ENCODE measurements around the gene SLC13A3. TPM values are rescaled to one million over a fixed set of nuclear protein-coding genes. Genes with fewer than 3 reads are reported as not detected.

SLC13A3 gene
- total RNA-seq, 1 experiment from 2014 or later = 9.1 TPM

- no peaks in the 10 kb centered on the region for H3K9me3 ChIP-seq (ENCODE audit: insufficient read depth, low read depth)
- no peaks in the 10 kb centered on the region for H3K9me2 ChIP-seq (ENCODE audit: insufficient read depth)
- DNase-seq = no peak
- CTCF ChIA-PET = no interaction called here
- H3K27ac ChIP-seq = no peak overlapping the region
- no peaks in the 10 kb centered on the region for H3F3A ChIP-seq (ENCODE audit: insufficient read depth, low read depth)
- no peak overlapping the region for H3K4me3 ChIP-seq
- peaks cover 62% of the 10 kb centered on the region for H3K27me3 ChIP-seq (ENCODE audit: insufficient read depth, low read depth)
- intact Hi-C loops (cut with micrococcal nuclease; ENCODE audit: unreplicated experiment) = no loop called here
- BruUV-seq (replicated peaks) = no TSS peak
- no peaks in the 10 kb centered on the region for H4K20me1 ChIP-seq (ENCODE audit: insufficient read depth)
- no peaks in the 10 kb centered on the region for H3K79me2 ChIP-seq (ENCODE audit: low read depth)
- no peak overlapping the region for H2AFZ ChIP-seq
- TF ChIP-seq EZH2 (IDR thresholded peaks at IDR 0.05; ENCODE audit: low read depth) (no peak), CTCF (conservative IDR thresholded peaks at IDR 0.05) (no peak)
- H3K4me1 ChIP-seq (replicated peaks; ENCODE audit: insufficient read depth) = no peaks in the 10 kb centered on the region
- no peak overlapping the region for H3K4me2 ChIP-seq
- POLR2A ChIA-PET (ENCODE audit: unreplicated experiment) = no interaction called here
- H3K36me3 ChIP-seq (ENCODE audit: low read depth) = no peaks in the 10 kb centered on the region
Observed at GRCh38 chr20:46547995-46548394, 103.3 kb downstream of the SLC13A3 start.

GRCh38 chr20:46546936-46547335 is 104.3 kb downstream of the SLC13A3 start:
- H4K20me1 ChIP-seq (ENCODE audit: insufficient read depth) = no peaks in the 10 kb centered on the region
- H3K9me2 ChIP-seq (ENCODE audit: insufficient read depth) = no peaks in the 10 kb centered on the region
- H3K4me2 ChIP-seq = no peak overlapping the region
- no peaks in the 10 kb centered on the region for H3K9me3 ChIP-seq (ENCODE audit: insufficient read depth, low read depth)
- no peaks in the 10 kb centered on the region for H3F3A ChIP-seq (ENCODE audit: insufficient read depth, low read depth)
- H3K27ac ChIP-seq = no peak overlapping the region
- no peak overlapping the region for H2AFZ ChIP-seq
- no peak for TF ChIP-seq CTCF (conservative IDR thresholded peaks at IDR 0.05)
- TF ChIP-seq EZH2 (IDR thresholded peaks at IDR 0.05; ENCODE audit: low read depth) = no peak
- peaks cover 73% of the 10 kb centered on the region for H3K27me3 ChIP-seq (ENCODE audit: insufficient read depth, low read depth)
- ChIA-PET CTCF (no interaction called here), POLR2A (ENCODE audit: unreplicated experiment) (no interaction called here)
- intact Hi-C loops (cut with micrococcal nuclease; ENCODE audit: unreplicated experiment) = no loop called here
- no peaks in the 10 kb centered on the region for H3K79me2 ChIP-seq (ENCODE audit: low read depth)
- no peaks in the 10 kb centered on the region for H3K36me3 ChIP-seq (ENCODE audit: low read depth)
- BruUV-seq (replicated peaks) = no TSS peak
- DNase-seq = no peak
- H3K4me1 ChIP-seq (replicated peaks; ENCODE audit: insufficient read depth) = no peaks in the 10 kb centered on the region
- H3K4me3 ChIP-seq = no peak overlapping the region

- Histone ChIP-seq H4K20me1 (ENCODE audit: insufficient read depth) (no peaks in the 10 kb centered on the region), H3K9me3 (ENCODE audit: insufficient read depth, low read depth) (no peaks in the 10 kb centered on the region), H3K9me2 (ENCODE audit: insufficient read depth) (no peaks in the 10 kb centered on the region), H3K27ac (no peak overlapping the region), H3F3A (ENCODE audit: insufficient read depth, low read depth) (no peaks in the 10 kb centered on the region), H3K36me3 (ENCODE audit: low read depth) (no peaks in the 10 kb centered on the region), H3K27me3 (ENCODE audit: insufficient read depth, low read depth) (peaks cover 79% of the 10 kb centered on the region), H2AFZ (no peak overlapping the region), H3K4me2 (no peak overlapping the region), H3K79me2 (ENCODE audit: low read depth) (no peaks in the 10 kb centered on the region), H3K4me3 (no peak overlapping the region), H3K4me1 (replicated peaks; ENCODE audit: insufficient read depth) (no peaks in the 10 kb centered on the region)
- no TSS peak for BruUV-seq (replicated peaks)
- CTCF ChIA-PET = no interaction called here
- TF ChIP-seq CTCF (conservative IDR thresholded peaks at IDR 0.05) = no peak
- TF ChIP-seq EZH2 (IDR thresholded peaks at IDR 0.05; ENCODE audit: low read depth) = no peak
- intact Hi-C loops (cut with micrococcal nuclease; ENCODE audit: unreplicated experiment) = no loop called here
- POLR2A ChIA-PET (ENCODE audit: unreplicated experiment) = no interaction called here
- DNase-seq = no peak
Observed at GRCh38 chr20:46546298-46546697, 105.0 kb downstream of the SLC13A3 start.

Measured in PC-9 (cell line).